Measurements from ENCODE around the gene PARD3.

DNA sequence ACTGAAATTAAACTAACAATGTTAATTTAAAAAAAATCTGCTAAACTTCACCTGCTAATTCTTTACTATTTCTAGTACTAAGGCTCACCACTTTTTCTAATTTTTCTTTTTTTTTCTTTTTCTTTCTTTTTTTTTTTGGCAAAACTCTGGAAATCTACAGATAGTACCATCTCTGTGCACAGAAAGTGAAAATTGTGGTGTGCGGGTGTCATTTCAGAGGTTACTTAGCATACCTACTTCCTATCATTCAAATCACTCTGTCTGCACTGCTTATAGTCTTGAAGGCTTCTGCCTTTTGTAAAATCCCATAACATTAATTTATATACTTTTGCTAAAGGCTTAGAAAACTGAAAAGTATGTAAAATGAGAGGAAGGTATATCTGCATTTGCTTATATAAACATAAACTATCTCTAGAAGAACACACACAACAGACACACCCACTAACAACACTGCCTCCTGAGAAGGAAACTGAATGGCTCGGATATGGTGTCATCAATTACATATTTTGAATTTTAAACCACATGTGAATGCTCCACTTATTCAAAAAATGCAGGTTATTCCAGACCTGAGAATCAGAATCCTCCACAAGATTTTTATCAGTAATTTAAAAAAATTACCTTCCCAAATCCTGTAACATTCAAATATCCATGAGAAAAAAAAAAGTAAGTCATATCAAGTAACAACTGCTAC is 229.5 kb downstream of the PARD3 start:
- TF ChIP-seq, protein P1, sequence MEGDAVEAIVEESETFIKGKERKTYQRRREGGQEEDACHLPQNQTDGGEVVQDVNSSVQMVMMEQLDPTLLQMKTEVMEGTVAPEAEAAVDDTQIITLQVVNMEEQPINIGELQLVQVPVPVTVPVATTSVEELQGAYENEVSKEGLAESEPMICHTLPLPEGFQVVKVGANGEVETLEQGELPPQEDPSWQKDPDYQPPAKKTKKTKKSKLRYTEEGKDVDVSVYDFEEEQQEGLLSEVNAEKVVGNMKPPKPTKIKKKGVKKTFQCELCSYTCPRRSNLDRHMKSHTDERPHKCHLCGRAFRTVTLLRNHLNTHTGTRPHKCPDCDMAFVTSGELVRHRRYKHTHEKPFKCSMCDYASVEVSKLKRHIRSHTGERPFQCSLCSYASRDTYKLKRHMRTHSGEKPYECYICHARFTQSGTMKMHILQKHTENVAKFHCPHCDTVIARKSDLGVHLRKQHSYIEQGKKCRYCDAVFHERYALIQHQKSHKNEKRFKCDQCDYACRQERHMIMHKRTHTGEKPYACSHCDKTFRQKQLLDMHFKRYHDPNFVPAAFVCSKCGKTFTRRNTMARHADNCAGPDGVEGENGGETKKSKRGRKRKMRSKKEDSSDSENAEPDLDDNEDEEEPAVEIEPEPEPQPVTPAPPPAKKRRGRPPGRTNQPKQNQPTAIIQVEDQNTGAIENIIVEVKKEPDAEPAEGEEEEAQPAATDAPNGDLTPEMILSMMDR (IDR thresholded peaks at IDR 0.05; ENCODE audit: insufficient read depth, low read depth, low read length): no peak
- no peak for TF ChIP-seq EZH2 (IDR thresholded peaks at IDR 0.05; ENCODE audit: insufficient read depth, low read length)

All from astrocyte (in vitro differentiated cells and primary cell).